Measurements from ENCODE around the gene AGAP1. TPM values are rescaled to one million over a fixed set of nuclear protein-coding genes. Genes with fewer than 3 reads are reported as not detected.

The AGAP1 gene
- total RNA-seq, 4 donors from 2014 or later = 33.7 to 39.9 (median 35.6) TPM

- no peak for DNase-seq (ENCODE audit: low spot score in 2 of 2)
- peak overlapping the region in 3 of 4 donors; percentile 5 to 33 (median 12) for H3K27ac ChIP-seq
- H3K4me1 ChIP-seq = peaks cover 0 to 64% (median 16%) of the 10 kb centered on the region in 4 donors
- no peaks in the 10 kb centered on the region for H3K27me3 ChIP-seq
- H3K4me3 ChIP-seq = no peak overlapping the region
- H3K9me3 ChIP-seq = no peaks in the 10 kb centered on the region
- WGBS, 2 donors = 83 to 88% methylated on average over 14 of the region's 14 CpGs
- no peak for TF ChIP-seq POLR2A (IDR thresholded peaks at IDR 0.05)
- no peak for TF ChIP-seq EP300 (IDR thresholded peaks at IDR 0.05)
- TF ChIP-seq CTCF (IDR thresholded peaks at IDR 0.05) = no peak
- H3K36me3 ChIP-seq = peaks cover 0 to 4% (median 0%) of the 10 kb centered on the region in 3 donors
Measured at GRCh38 chr2:235506291-235506996, 12.6 kb downstream of the AGAP1 start.

DNA sequence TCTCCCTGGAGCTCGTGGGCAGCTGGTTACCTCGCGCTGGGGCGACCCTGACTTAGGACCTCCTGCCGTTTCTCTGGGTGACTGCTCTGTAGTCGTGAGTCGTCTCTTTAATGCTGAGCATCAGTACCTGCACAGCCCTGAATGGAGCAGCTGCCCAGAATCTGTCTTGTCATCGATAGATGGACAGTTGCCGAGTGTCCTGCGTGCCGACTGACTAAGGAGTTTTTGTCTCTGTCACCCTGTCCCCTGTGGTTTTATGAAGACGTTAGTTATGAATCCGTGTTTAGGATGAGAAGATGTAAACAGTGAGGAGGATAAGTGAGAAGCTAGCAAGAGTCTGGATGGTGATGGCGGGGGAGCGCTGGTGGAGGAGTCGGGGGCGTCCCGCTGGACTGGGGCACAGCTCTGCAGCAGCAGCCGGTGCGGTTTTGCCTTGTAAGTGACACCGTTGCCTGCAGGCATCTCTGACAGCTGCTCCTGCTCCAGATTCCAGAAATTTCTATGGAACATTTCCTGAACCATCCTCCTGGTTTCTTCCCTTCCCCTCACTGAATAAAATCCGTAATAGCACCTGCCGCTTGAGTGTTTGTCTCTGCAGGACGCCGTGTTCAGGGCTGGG lies 13.3 kb downstream of the AGAP1 start:
- WGBS, 2 donors = 82 to 86% methylated on average over 22 to 25 of the region's 25 CpGs
- no peaks in the 10 kb centered on the region for H3K27me3 ChIP-seq
- peaks cover 0 to 59% (median 13%) of the 10 kb centered on the region in 4 donors for H3K4me1 ChIP-seq
- TF ChIP-seq EP300 (IDR thresholded peaks at IDR 0.05) = no peak
- TF ChIP-seq POLR2A (IDR thresholded peaks at IDR 0.05) = no peak
- no peak for TF ChIP-seq CTCF (IDR thresholded peaks at IDR 0.05)
- H3K27ac ChIP-seq = peak overlapping the region in 3 of 4 donors; percentile 5 to 33 (median 12)
- peaks cover 0 to 4% (median 0%) of the 10 kb centered on the region in 3 donors for H3K36me3 ChIP-seq
- DNase-seq (ENCODE audit: low spot score in 2 of 2) = no peak
- H3K9me3 ChIP-seq = no peaks in the 10 kb centered on the region
- H3K4me3 ChIP-seq = no peak overlapping the region

- Histone ChIP-seq H3K36me3 (peaks cover 0 to 4% (median 0%) of the 10 kb centered on the region in 3 donors), H3K9me3 (no peaks in the 10 kb centered on the region), H3K4me3 (no peak overlapping the region), H3K27ac (no peak overlapping the region), H3K27me3 (no peaks in the 10 kb centered on the region), H3K4me1 (peaks cover 0 to 57% (median 11%) of the 10 kb centered on the region in 4 donors)
- DNase-seq (ENCODE audit: low spot score in 2 of 2) = no peak
- TF ChIP-seq POLR2A (IDR thresholded peaks at IDR 0.05) (no peak), CTCF (IDR thresholded peaks at IDR 0.05) (no peak), EP300 (IDR thresholded peaks at IDR 0.05) (no peak)
- 96 to 99% methylated on average over 6 of the region's 6 CpGs for WGBS, 2 donors
Measured at GRCh38 chr2:235507928-235508327, 14.1 kb downstream of the AGAP1 start.

GRCh38 chr2:235508371-235509160 lies 14.7 kb downstream of the AGAP1 start:
- Histone ChIP-seq H3K4me1 (peaks cover 0 to 52% (median 9%) of the 10 kb centered on the region in 4 donors), H3K27ac (no peak overlapping the region), H3K9me3 (no peaks in the 10 kb centered on the region), H3K4me3 (no peak overlapping the region), H3K36me3 (peaks cover 0 to 4% (median 0%) of the 10 kb centered on the region in 3 donors), H3K27me3 (no peaks in the 10 kb centered on the region)
- TF ChIP-seq CTCF (IDR thresholded peaks at IDR 0.05) = no peak
- TF ChIP-seq EP300 (IDR thresholded peaks at IDR 0.05) = no peak
- TF ChIP-seq POLR2A (IDR thresholded peaks at IDR 0.05) = no peak
- WGBS, 2 donors = 89 to 92% methylated on average over 26 of the region's 26 CpGs
- DNase-seq (ENCODE audit: low spot score in 2 of 2) = no peak
